ENCODE results near the gene TMEM120B. TPM values are rescaled to one million over a fixed set of nuclear protein-coding genes. Genes with fewer than 3 reads are reported as not detected.

Gene TMEM120B
- total and polyA plus RNA-seq, 2 of the 4 experiments (the other 2 are of a cell fraction), result 10.6 to 18.4 TPM

DNA sequence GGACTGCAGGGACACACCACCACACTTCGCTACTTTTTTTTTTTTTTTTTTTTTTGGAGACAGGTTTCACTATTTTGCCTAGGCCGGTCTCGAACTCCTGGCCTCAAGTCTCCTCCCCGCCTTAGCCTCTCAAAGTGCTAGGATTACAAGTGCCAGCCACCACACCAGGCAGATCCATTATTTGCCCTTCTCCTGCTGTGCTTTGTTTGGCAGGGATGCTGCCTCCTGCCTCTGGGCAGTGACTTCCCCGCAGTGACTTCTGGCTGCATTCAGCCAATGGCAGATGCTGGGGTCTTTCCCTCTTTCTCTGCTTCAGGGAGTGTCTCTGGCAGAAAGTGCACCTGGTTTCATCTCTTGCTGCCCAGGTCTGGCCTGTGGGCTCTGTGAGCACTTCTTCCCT lies 36.4 kb upstream of the TMEM120B start:
- H3K56ac ChIP-seq (ENCODE audit: extremely low read depth, insufficient read depth, low read length), result no peak overlapping the region
- no peaks in the 10 kb centered on the region for H3K27me3 ChIP-seq (ENCODE audit: control insufficient read depth, insufficient read depth, low read length)
- H3K4me2 ChIP-seq (ENCODE audit: low read depth, low read length), result no peak overlapping the region
- DNase-seq (no peak), ATAC-seq (ENCODE audit: low read depth) (no peak)
- POLR2A ChIA-PET (ENCODE audit: unreplicated experiment), result no interaction called here
- H3K36me3 ChIP-seq (ENCODE audit: control insufficient read depth, insufficient read depth, low read length), result no peaks in the 10 kb centered on the region
- no peak overlapping the region for H4K8ac ChIP-seq (ENCODE audit: low read depth in 2 of 2, low read length in 2 of 2)
- no peak overlapping the region for H3K27ac ChIP-seq (ENCODE audit: insufficient read depth, low read length)
- H2AK5ac ChIP-seq (ENCODE audit: low read depth, low read length), result no peak overlapping the region
- H3K23ac ChIP-seq (ENCODE audit: low read depth, low read length), result no peak overlapping the region
- TF ChIP-seq RCOR1 (IDR thresholded peaks at IDR 0.05; ENCODE audit: insufficient replicate concordance, low read length), result no peak
- TF ChIP-seq NFE2L2 (IDR thresholded peaks at IDR 0.05; ENCODE audit: low read depth, low read length), result no peak
- TF ChIP-seq CEBPB (IDR thresholded peaks at IDR 0.05; ENCODE audit: low read depth, low read length), result no peak
- no peak for TF ChIP-seq MAFK (IDR thresholded peaks at IDR 0.05; ENCODE audit: low read depth, low read length)
- TF ChIP-seq, protein P1, sequence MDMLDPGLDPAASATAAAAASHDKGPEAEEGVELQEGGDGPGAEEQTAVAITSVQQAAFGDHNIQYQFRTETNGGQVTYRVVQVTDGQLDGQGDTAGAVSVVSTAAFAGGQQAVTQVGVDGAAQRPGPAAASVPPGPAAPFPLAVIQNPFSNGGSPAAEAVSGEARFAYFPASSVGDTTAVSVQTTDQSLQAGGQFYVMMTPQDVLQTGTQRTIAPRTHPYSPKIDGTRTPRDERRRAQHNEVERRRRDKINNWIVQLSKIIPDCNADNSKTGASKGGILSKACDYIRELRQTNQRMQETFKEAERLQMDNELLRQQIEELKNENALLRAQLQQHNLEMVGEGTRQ (IDR thresholded peaks at IDR 0.05; ENCODE audit: low read depth, low read length), result no peak
- TF ChIP-seq, protein P2, sequence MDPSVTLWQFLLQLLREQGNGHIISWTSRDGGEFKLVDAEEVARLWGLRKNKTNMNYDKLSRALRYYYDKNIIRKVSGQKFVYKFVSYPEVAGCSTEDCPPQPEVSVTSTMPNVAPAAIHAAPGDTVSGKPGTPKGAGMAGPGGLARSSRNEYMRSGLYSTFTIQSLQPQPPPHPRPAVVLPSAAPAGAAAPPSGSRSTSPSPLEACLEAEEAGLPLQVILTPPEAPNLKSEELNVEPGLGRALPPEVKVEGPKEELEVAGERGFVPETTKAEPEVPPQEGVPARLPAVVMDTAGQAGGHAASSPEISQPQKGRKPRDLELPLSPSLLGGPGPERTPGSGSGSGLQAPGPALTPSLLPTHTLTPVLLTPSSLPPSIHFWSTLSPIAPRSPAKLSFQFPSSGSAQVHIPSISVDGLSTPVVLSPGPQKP (IDR thresholded peaks at IDR 0.05; ENCODE audit: borderline replicate concordance, low read depth, low read length), result no peak
- TF ChIP-seq RAD21 (IDR thresholded peaks at IDR 0.05; ENCODE audit: low read length), result no peak
- TF ChIP-seq RFX5 (IDR thresholded peaks at IDR 0.05; ENCODE audit: low read depth, low read length), result no peak
- no peak for TF ChIP-seq FOS (IDR thresholded peaks at IDR 0.05; ENCODE audit: low read depth, low read length)
- no peak for TF ChIP-seq CHD1 (IDR thresholded peaks at IDR 0.05; ENCODE audit: low read depth, low read length)
- no peak overlapping the region for H3K14ac ChIP-seq (replicated peaks; ENCODE audit: low read depth, low read length)
- H3K9ac ChIP-seq (ENCODE audit: low read depth, low read length), result no peak overlapping the region
- no peak overlapping the region for H4K5ac ChIP-seq (ENCODE audit: low read depth, low read length)
- no TSS peak for BruUV-seq (replicated peaks)
- H3K4ac ChIP-seq (ENCODE audit: low read depth, low read length), result no peak overlapping the region
- no peaks in the 10 kb centered on the region for H4K20me1 ChIP-seq (ENCODE audit: insufficient read depth, low read length)
- H3K9me1 ChIP-seq (ENCODE audit: insufficient read depth, low read length), result 0 out of 2 replicates have a peak, but pooled peaks cover 4% of the 10 kb centered on the region
- H2BK120ac ChIP-seq (ENCODE audit: low read depth, low read length), result no peak overlapping the region
- H2AFZ ChIP-seq (replicated peaks; ENCODE audit: low read length, poor library complexity), result no peak overlapping the region
- intact Hi-C loops (cut with micrococcal nuclease), result no loop called here
- in situ Hi-C loops (cut with MboI; ENCODE audit: low sequenced_read_pairs), result no loop called here
- H4K91ac ChIP-seq (ENCODE audit: insufficient read depth, low read depth, low read length), result no peak overlapping the region
- no peak overlapping the region for H2BK15ac ChIP-seq (ENCODE audit: low read depth, low read length)
- no peak overlapping the region for H3K18ac ChIP-seq (ENCODE audit: low read depth, low read length)
- no peak overlapping the region for H2BK20ac ChIP-seq (ENCODE audit: low read depth, low read length)
- H3K79me1 ChIP-seq (ENCODE audit: low read depth in 1 of 2, low read length in 2 of 2), result no peaks in the 10 kb centered on the region
- peaks cover 5% of the 10 kb centered on the region for H3K4me1 ChIP-seq (ENCODE audit: control insufficient read depth, insufficient read depth, low read length)
- H2BK5ac ChIP-seq (ENCODE audit: low read depth, low read length, poor library complexity, severe bottlenecking), result no peak overlapping the region
- 73% methylated on average over 2 of the region's 5 CpGs; no CpG with 5 or more reads in 1 of the 2 experiments for WGBS, 2 experiments (ENCODE audit: extremely low coverage in 2 of 2, insufficient read length in 1 of 2)
- no peak overlapping the region for H3K4me3 ChIP-seq (ENCODE audit: insufficient read depth, low read depth, low read length)
- H3K9me3 ChIP-seq (ENCODE audit: control insufficient read depth, insufficient read depth, low read length), result no peaks in the 10 kb centered on the region
- CTCF ChIA-PET, result no interaction called here
- no peak overlapping the region for H2AK9ac ChIP-seq (replicated peaks; ENCODE audit: low read depth, low read length, poor library complexity)
- dilution Hi-C loops (cut with HindIII; ENCODE audit: low sequenced_read_pairs, unreplicated experiment), result no loop called here

Data from IMR-90 (cell line).